Ascending aorta (tissue), 2 donors: ENCODE results near the gene RPS4Y2. TPM values are rescaled to one million over a fixed set of nuclear protein-coding genes. Genes with fewer than 3 reads are reported as not detected.

ENCODE experiments used
- DNase-seq, 2 donors: peaks; one replicate each; pipeline ENCODE4 v3.0.0-alpha.2; 2019; ENCODE audit warnings: low spot score in 2 of 2
- H3K27ac ChIP-seq, 2 donors: fragments of 200-600 bp; sonication (generic); one replicate each; pipeline ENCODE4 v1.5.1; 2016 to 2017; ENCODE audit warnings: mild to moderate bottlenecking in 1 of 2
- H3K27me3 ChIP-seq: fragments of 200-600 bp; sonication (generic); one replicate; pipeline ENCODE4 v1.5.1; 2017
- H3K36me3 ChIP-seq, 2 donors: fragments of 200-600 bp; sonication (generic); one replicate each; pipeline ENCODE4 v1.5.1; 2016
- H3K4me1 ChIP-seq, 2 donors: fragments of 200-600 bp; sonication (generic); one replicate each; pipeline ENCODE4 v1.5.1; 2016 to 2017; ENCODE audit warnings: mild to moderate bottlenecking in 1 of 2
- H3K4me3 ChIP-seq, 2 donors: fragments of 200-600 bp; sonication (generic); one replicate each; pipeline ENCODE4 v1.5.1; 2016 to 2017; ENCODE audit warnings: mild to moderate bottlenecking in 1 of 2
- H3K9me3 ChIP-seq, 2 donors: fragments of 200-600 bp; sonication (generic); one replicate each; pipeline ENCODE4 v1.5.1; 2016
- CTCF ChIP-seq, 3 experiments: fragments of 200-600 bp in 2 of 3; fragments of 450-650 bp in 1 of 3; sonication (generic) in 2 of 3; IDR thresholded peaks; one replicate each; pipeline ENCODE4 v1.5.1; 2016 to 2019; ENCODE audit warnings: antibody characterized with exemption in 3 of 3, mild to moderate bottlenecking in 1 of 3, moderate library complexity in 1 of 3
- intact Hi-C: fragments of 100-400 bp; cut with DNase I; formaldehyde crosslinking; loops from one replicate; pipeline ENCODE4 v1.15.1; 2023
- total RNA-seq: library from RNA; depleted of rRNA; stranded (reverse); fragments of >200 nt; gene quantifications from one replicate; pipeline ENCODE4 v1.1.0, GENCODE V29; 2016

Gene RPS4Y2
- not detected for total RNA-seq

- Histone ChIP-seq H3K4me1 (no peaks in the 10 kb centered on the region), H3K27me3 (no peaks in the 10 kb centered on the region), H3K9me3 (no peaks in the 10 kb centered on the region), H3K27ac (no peak within 1 kb of the TSS), H3K36me3 (no peaks in the 10 kb centered on the region), H3K4me3 (no peak within 1 kb of the TSS)
- intact Hi-C loops: no loop called here
- no peak for TF ChIP-seq CTCF (IDR thresholded peaks at IDR 0.05)
- no peak for DNase-seq
These were observed at the start of gene RPS4Y2 for GRCh38 chrY:20755808-20756207. Gene RPS4Y2 (plus strand): TSS chrY:20756108. CDS start chrY:20756164, 56 bp downstream.

- no peaks in the 10 kb centered on the region for H3K4me1 ChIP-seq
- H3K4me3 ChIP-seq: no peak overlapping the region
- no peak overlapping the region for H3K27ac ChIP-seq
- DNase-seq: no peak
- H3K9me3 ChIP-seq: no peaks in the 10 kb centered on the region
- intact Hi-C loops: no loop called here
- TF ChIP-seq CTCF (IDR thresholded peaks at IDR 0.05): no peak
- H3K27me3 ChIP-seq: no peaks in the 10 kb centered on the region
- no peaks in the 10 kb centered on the region for H3K36me3 ChIP-seq
These were observed 41.5 kb upstream of the RPS4Y2 start for GRCh38 chrY:20714391-20714790.

- Histone ChIP-seq H3K36me3 (no peaks in the 10 kb centered on the region), H3K4me1 (no peaks in the 10 kb centered on the region), H3K4me3 (no peak overlapping the region), H3K9me3 (no peaks in the 10 kb centered on the region), H3K27ac (no peak overlapping the region), H3K27me3 (no peaks in the 10 kb centered on the region)
- no peak for DNase-seq
- intact Hi-C loops: no loop called here
- no peak for TF ChIP-seq CTCF (IDR thresholded peaks at IDR 0.05)
These were observed 29.6 kb upstream of the RPS4Y2 start for GRCh38 chrY:20726184-20726907.

- Histone ChIP-seq H3K4me1 (no peaks in the 10 kb centered on the region), H3K27ac (no peak overlapping the region), H3K27me3 (no peaks in the 10 kb centered on the region), H3K4me3 (no peak overlapping the region), H3K36me3 (no peaks in the 10 kb centered on the region), H3K9me3 (no peaks in the 10 kb centered on the region)
- no peak for DNase-seq
- no peak for TF ChIP-seq CTCF (IDR thresholded peaks at IDR 0.05)
- intact Hi-C loops: no loop called here
These were observed 20.7 kb upstream of the RPS4Y2 start for GRCh38 chrY:20735200-20735599.

GRCh38 chrY:20739806-20740205 is 16.1 kb upstream of the RPS4Y2 start:
- Histone ChIP-seq H3K4me1 (no peaks in the 10 kb centered on the region), H3K4me3 (no peak overlapping the region), H3K27ac (no peak overlapping the region), H3K27me3 (no peaks in the 10 kb centered on the region), H3K9me3 (no peaks in the 10 kb centered on the region), H3K36me3 (no peaks in the 10 kb centered on the region)
- DNase-seq: no peak
- TF ChIP-seq CTCF (IDR thresholded peaks at IDR 0.05): no peak
- intact Hi-C loops: no loop called here

GRCh38 chrY:20740609-20741008 is 15.3 kb upstream of the RPS4Y2 start:
- no peak for TF ChIP-seq CTCF (IDR thresholded peaks at IDR 0.05)
- Histone ChIP-seq H3K36me3 (no peaks in the 10 kb centered on the region), H3K27ac (no peak overlapping the region), H3K4me3 (no peak overlapping the region), H3K9me3 (no peaks in the 10 kb centered on the region), H3K4me1 (no peaks in the 10 kb centered on the region), H3K27me3 (no peaks in the 10 kb centered on the region)
- DNase-seq: no peak
- intact Hi-C loops: no loop called here
